Measurements from ENCODE around the gene MLF1.
"Not testable (repeated sequence)": the region's sequence is repeated elsewhere in the genome, so short reads cannot be mapped to it uniquely, and the experiment has no call there.

MLF1 gene

GRCh38 chr3:158539414-158540014 lies 31.5 kb upstream of the MLF1 start:
- no peak overlapping the region for H3K27ac ChIP-seq
- TF ChIP-seq CTCF (IDR thresholded peaks at IDR 0.05): peak; percentile 87
- no peak for TF ChIP-seq ZFX (IDR thresholded peaks at IDR 0.05; ENCODE audit: borderline replicate concordance)

- H3K27ac ChIP-seq: no peak overlapping the region
- TF ChIP-seq ZFX (IDR thresholded peaks at IDR 0.05; ENCODE audit: borderline replicate concordance) (no peak), CTCF (IDR thresholded peaks at IDR 0.05) (no peak)
Measured at GRCh38 chr3:158540066-158540465, 30.9 kb upstream of the MLF1 start.

GRCh38 chr3:158548691-158549090 lies 22.3 kb upstream of the MLF1 start:
- TF ChIP-seq ZFX (IDR thresholded peaks at IDR 0.05; ENCODE audit: borderline replicate concordance) (no peak), CTCF (IDR thresholded peaks at IDR 0.05) (no peak)
- no peak overlapping the region for H3K27ac ChIP-seq

- not testable (repeated sequence) for H3K27ac ChIP-seq
Measured at GRCh38 chr3:158549938-158550337, 21.1 kb upstream of the MLF1 start.

GRCh38 chr3:158552124-158552523 lies 18.9 kb upstream of the MLF1 start:
- H3K27ac ChIP-seq: no peak overlapping the region
- TF ChIP-seq CTCF (IDR thresholded peaks at IDR 0.05) (no peak), ZFX (IDR thresholded peaks at IDR 0.05; ENCODE audit: borderline replicate concordance) (no peak)

GRCh38 chr3:158559504-158559903 lies 11.5 kb upstream of the MLF1 start:
- no peak overlapping the region for H3K27ac ChIP-seq
- TF ChIP-seq ZFX (IDR thresholded peaks at IDR 0.05; ENCODE audit: borderline replicate concordance) (no peak), CTCF (IDR thresholded peaks at IDR 0.05) (no peak)

- TF ChIP-seq CTCF (IDR thresholded peaks at IDR 0.05): no peak
- no peak for TF ChIP-seq ZFX (IDR thresholded peaks at IDR 0.05; ENCODE audit: borderline replicate concordance)
- H3K27ac ChIP-seq: no peak overlapping the region
Measured at GRCh38 chr3:158560979-158561378, 10.0 kb upstream of the MLF1 start.

- no peak overlapping the region for H3K27ac ChIP-seq
- no peak for TF ChIP-seq CTCF (IDR thresholded peaks at IDR 0.05)
- no peak for TF ChIP-seq ZFX (IDR thresholded peaks at IDR 0.05; ENCODE audit: borderline replicate concordance)
Measured at GRCh38 chr3:158562674-158563073, 8.3 kb upstream of the MLF1 start.

Measured in 22Rv1 (cell line).